ENCODE measurements around the gene C1orf198.

C1orf198 gene

GRCh38 chr1:230827081-230827681 lies 41.1 kb downstream of the C1orf198 start:
- H3K27ac ChIP-seq (ENCODE audit: low read depth, low read length) = no peak overlapping the region
- H3K79me2 ChIP-seq (ENCODE audit: control insufficient read depth, low read length) = no peaks in the 10 kb centered on the region
- no peaks in the 10 kb centered on the region for H3K9me2 ChIP-seq (replicated peaks; ENCODE audit: control insufficient read depth, low read length)
- no peaks in the 10 kb centered on the region for H4K20me1 ChIP-seq (ENCODE audit: control insufficient read depth, insufficient read depth, low read depth, low read length)
- TF ChIP-seq EZH2phosphoT487 (IDR thresholded peaks at IDR 0.05; ENCODE audit: borderline replicate concordance, low read length) = no peak
- TF ChIP-seq CTCF (IDR thresholded peaks at IDR 0.05; ENCODE audit: low read depth, low read length, poor library complexity, severe bottlenecking) = no peak
- H3K9me3 ChIP-seq (ENCODE audit: control insufficient read depth, insufficient read depth, low read length) = no peaks in the 10 kb centered on the region
- H3K4me1 ChIP-seq (ENCODE audit: control insufficient read depth, low read length) = no peaks in the 10 kb centered on the region
- no peak overlapping the region for H3K4me3 ChIP-seq (ENCODE audit: low read length)
- H3K36me3 ChIP-seq (ENCODE audit: control insufficient read depth, low read length) = no peaks in the 10 kb centered on the region
- no peaks in the 10 kb centered on the region for H3F3A ChIP-seq (ENCODE audit: control insufficient read depth, insufficient read depth)
- H3K4me2 ChIP-seq (ENCODE audit: low read length) = no peak overlapping the region
- H3K27me3 ChIP-seq (ENCODE audit: control insufficient read depth, low read length) = peaks cover 2% of the 10 kb centered on the region; the same call in 1 of the 2 replicates

DNA sequence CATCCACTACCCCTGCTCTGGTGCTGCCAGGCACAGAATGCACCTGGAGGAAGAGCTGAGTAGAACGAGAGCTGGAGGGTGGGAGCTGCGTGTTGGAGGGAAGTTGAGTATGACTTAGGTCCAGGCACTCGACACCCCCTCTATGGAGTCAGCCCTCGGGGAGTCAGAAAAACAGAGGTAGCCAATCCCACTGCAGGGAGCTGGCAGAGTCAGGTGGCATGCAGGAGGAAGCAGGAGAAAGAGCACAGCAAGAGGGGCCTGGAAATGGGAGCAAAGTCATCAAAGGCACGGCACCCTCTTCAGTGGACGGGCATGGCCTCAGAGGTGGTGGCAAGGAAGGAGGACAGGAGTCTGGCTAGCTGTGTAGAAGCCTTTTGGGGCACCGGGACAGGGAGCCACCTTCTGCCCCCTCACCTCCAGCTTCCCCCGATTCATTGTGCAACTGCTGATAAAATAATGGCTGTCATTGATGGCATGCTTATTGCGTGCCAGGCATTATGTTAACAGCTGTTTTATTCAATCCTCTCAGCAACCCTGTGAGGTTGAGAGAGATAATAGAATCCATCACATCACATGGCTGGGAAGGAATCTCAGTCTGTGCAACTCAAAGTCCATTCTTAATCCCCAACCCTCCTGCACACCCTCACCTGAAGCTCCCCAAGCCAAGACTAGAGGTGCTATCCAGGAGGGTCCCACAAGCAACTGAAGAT lies 42.0 kb downstream of the C1orf198 start:
- H3K9me3 ChIP-seq (ENCODE audit: control insufficient read depth, insufficient read depth, low read length) = no peaks in the 10 kb centered on the region
- no peaks in the 10 kb centered on the region for H4K20me1 ChIP-seq (ENCODE audit: control insufficient read depth, insufficient read depth, low read depth, low read length)
- H3F3A ChIP-seq (ENCODE audit: control insufficient read depth, insufficient read depth) = no peaks in the 10 kb centered on the region
- no peak overlapping the region for H3K4me3 ChIP-seq (ENCODE audit: low read length)
- no peak for TF ChIP-seq EZH2phosphoT487 (IDR thresholded peaks at IDR 0.05; ENCODE audit: borderline replicate concordance, low read length)
- TF ChIP-seq CTCF (IDR thresholded peaks at IDR 0.05; ENCODE audit: low read depth, low read length, poor library complexity, severe bottlenecking) = no peak
- H3K9me2 ChIP-seq (replicated peaks; ENCODE audit: control insufficient read depth, low read length) = no peaks in the 10 kb centered on the region
- no peak overlapping the region for H3K27ac ChIP-seq (ENCODE audit: low read depth, low read length)
- no peaks in the 10 kb centered on the region for H3K79me2 ChIP-seq (ENCODE audit: control insufficient read depth, low read length)
- H3K4me1 ChIP-seq (ENCODE audit: control insufficient read depth, low read length) = no peaks in the 10 kb centered on the region
- H3K36me3 ChIP-seq (ENCODE audit: control insufficient read depth, low read length) = no peaks in the 10 kb centered on the region
- no peak overlapping the region for H3K4me2 ChIP-seq (ENCODE audit: low read length)
- peaks cover 4% of the 10 kb centered on the region; the same call in 1 of the 2 replicates for H3K27me3 ChIP-seq (ENCODE audit: control insufficient read depth, low read length)

GRCh38 chr1:230825761-230826160 lies 42.6 kb downstream of the C1orf198 start:
- no peak overlapping the region for H3K27ac ChIP-seq (ENCODE audit: low read depth, low read length)

More at GRCh38 chr1:230825761-230826160, 42.6 kb downstream of the C1orf198 start:
- TF ChIP-seq EZH2phosphoT487 (IDR thresholded peaks at IDR 0.05; ENCODE audit: borderline replicate concordance, low read length) (no peak), CTCF (IDR thresholded peaks at IDR 0.05; ENCODE audit: low read depth, low read length, poor library complexity, severe bottlenecking) (no peak)
- no peaks in the 10 kb centered on the region for H3K36me3 ChIP-seq (ENCODE audit: control insufficient read depth, low read length)
- H3K4me1 ChIP-seq (ENCODE audit: control insufficient read depth, low read length) = no peaks in the 10 kb centered on the region
- no peaks in the 10 kb centered on the region for H3K79me2 ChIP-seq (ENCODE audit: control insufficient read depth, low read length)
- no peak overlapping the region for H3K4me3 ChIP-seq (ENCODE audit: low read length)
- no peaks in the 10 kb centered on the region for H3F3A ChIP-seq (ENCODE audit: control insufficient read depth, insufficient read depth)
- no peaks in the 10 kb centered on the region for H3K9me2 ChIP-seq (replicated peaks; ENCODE audit: control insufficient read depth, low read length)
- H4K20me1 ChIP-seq (ENCODE audit: control insufficient read depth, insufficient read depth, low read depth, low read length) = no peaks in the 10 kb centered on the region
- H3K4me2 ChIP-seq (ENCODE audit: low read length) = no peak overlapping the region
- peaks cover 6% of the 10 kb centered on the region; the same call in 1 of the 2 replicates for H3K27me3 ChIP-seq (ENCODE audit: control insufficient read depth, low read length)
- H3K9me3 ChIP-seq (ENCODE audit: control insufficient read depth, insufficient read depth, low read length) = no peaks in the 10 kb centered on the region
